HepG2 (cell line): ENCODE data around the gene KRTCAP2. TPM values are rescaled to one million over a fixed set of nuclear protein-coding genes. Genes with fewer than 3 reads are reported as not detected.

Experiments used
- ATAC-seq: fragments of 200-7000 bp; cut with Tn5 transposase; 3 replicates; pipeline ENCODE4 v1.9.1; 2020; ENCODE audit warnings: mild to moderate bottlenecking, moderate library complexity
- BruUV-seq: library from RNA; stranded (reverse); fragments of 400-500 nt; replicated peaks from 2 replicates; lab custom pipeline; 2021; lab: Mats Ljungman, UMichigan
- CTCF ChIA-PET: fragments of 300-600 bp; formaldehyde crosslinking; extraction: SDS; loops from one replicate; lab custom pipeline; 2021; ENCODE audit warnings: low total read pairs, inconsistent platforms, low intra/inter-chr PET ratio; lab: Yijun Ruan, JAX
- POLR2A ChIA-PET: fragments of 350-600 bp; sonication (Branson Sonifier 250); formaldehyde crosslinking; loops from one replicate; lab custom pipeline; 2020; ENCODE audit warnings: antibody characterized with exemption, inconsistent platforms; lab: Yijun Ruan, JAX
- DNase-seq: peaks from one replicate; pipeline ENCODE4 v3.0.0-alpha.2; 2015; ENCODE audit warnings: low spot score
- FAIRE-seq: peaks from 3 replicates; lab custom pipeline; 2011; peaks lifted over from hg19 to GRCh38; lab: Jason Lieb, UNC
- H2AFZ ChIP-seq: one replicate; pipeline ENCODE4 v1.6.1; 2011; ENCODE audit warnings: low read length, inconsistent platforms
- H3K27ac ChIP-seq: fragments of 300-600 bp; 3 replicates; pipeline ENCODE4 v1.8.0; 2011; ENCODE audit warnings: mixed run types, mild to moderate bottlenecking, mixed read lengths, low read length, inconsistent platforms; ENCODE audit not compliant: insufficient read depth; ENCODE audit errors: extremely low read length
- H3K27me3 ChIP-seq, 2 experiments: fragments of 200-600 bp in 1 of 2; 2 replicates in 1 of 2; 3 replicates in 1 of 2; pipeline versions ENCODE4 v1.6.0 to v1.8.0; 2011; ENCODE audit warnings: low read length in 2 of 2, mild to moderate bottlenecking in 2 of 2, moderate library complexity in 2 of 2, inconsistent platforms in 1 of 2; ENCODE audit not compliant: insufficient read depth in 2 of 2, control insufficient read depth in 1 of 2
- H3K36me3 ChIP-seq, 2 experiments: fragments of 200-600 bp in 1 of 2; replicated peaks in 1 of 2; 2 replicates in 1 of 2; 3 replicates in 1 of 2; pipeline versions ENCODE4 v1.5.1 to v1.8.0; 2011; ENCODE audit warnings: low read length in 2 of 2, inconsistent platforms in 1 of 2; ENCODE audit not compliant: insufficient read depth in 2 of 2, control insufficient read depth in 1 of 2
- H3K4me1 ChIP-seq: 2 replicates; pipeline ENCODE4 v1.5.1; 2012; ENCODE audit warnings: low read length, inconsistent platforms; ENCODE audit not compliant: insufficient read depth
- H3K4me2 ChIP-seq: 2 replicates; pipeline ENCODE4 v1.6.0; 2011; ENCODE audit warnings: low read depth, low read length, inconsistent platforms
- H3K4me3 ChIP-seq, 3 experiments: fragments of 200-600 bp in 1 of 3; sonication (generic), shearing (Covaris generic) in 1 of 3; replicated peaks in 1 of 3; 2 replicates each; pipeline ENCODE4 v1.5.1; 2011 to 2016; ENCODE audit warnings: low read length in 3 of 3, inconsistent platforms in 2 of 3, low read depth in 2 of 3, mild to moderate bottlenecking in 2 of 3, control low read depth in 1 of 3, mixed read lengths in 1 of 3; ENCODE audit not compliant: insufficient read depth in 1 of 3
- H3K79me2 ChIP-seq: one replicate; pipeline ENCODE4 v1.6.1; 2011; ENCODE audit warnings: low read length, inconsistent platforms; ENCODE audit not compliant: insufficient read depth
- H3K9ac ChIP-seq: 2 replicates; pipeline ENCODE4 v1.6.0; 2011; ENCODE audit warnings: mild to moderate bottlenecking, low read depth, low read length, inconsistent platforms; ENCODE audit not compliant: insufficient read depth
- H3K9me3 ChIP-seq: 2 replicates; pipeline ENCODE4 v1.5.1; 2012; ENCODE audit warnings: mild to moderate bottlenecking, low read length
- H4K20me1 ChIP-seq: 2 replicates; pipeline ENCODE4 v1.6.0; 2011; ENCODE audit warnings: inconsistent platforms, mild to moderate bottlenecking, low read length, moderate library complexity; ENCODE audit not compliant: insufficient read depth
- HIVEP1 ChIP-seq: sonication (generic); formaldehyde crosslinking; IDR thresholded peaks from 2 replicates; pipeline ENCODE4 v1.4.0; 2020; ENCODE audit warnings: mild to moderate bottlenecking, missing genetic modification reagents
- POGK ChIP-seq: sonication (generic); formaldehyde crosslinking; conservative IDR thresholded peaks from 2 replicates; pipeline ENCODE4 v1.8.0; 2022; ENCODE audit warnings: mild to moderate bottlenecking, moderate library complexity, missing genetic modification reagents
- RAD51 ChIP-seq: fragments of 450-650 bp; IDR thresholded peaks from 2 replicates; pipeline ENCODE4 v1.6.1; 2016; ENCODE audit warnings: borderline replicate concordance
- ZNF124 ChIP-seq: sonication (generic); formaldehyde crosslinking; IDR thresholded peaks from 2 replicates; pipeline ENCODE4 v1.4.0; 2020; ENCODE audit warnings: missing genetic modification reagents
- ZNF335 ChIP-seq: sonication (generic); formaldehyde crosslinking; IDR thresholded peaks from 2 replicates; pipeline ENCODE4 v1.4.0; 2020; ENCODE audit warnings: missing genetic modification reagents
- ZNF432 ChIP-seq: sonication (generic); formaldehyde crosslinking; IDR thresholded peaks from 2 replicates; pipeline ENCODE4 v1.5.0; 2020; ENCODE audit warnings: missing genetic modification reagents, mild to moderate bottlenecking, borderline replicate concordance
- ZNF503 ChIP-seq: sonication (generic); formaldehyde crosslinking; IDR thresholded peaks from 2 replicates; pipeline ENCODE4 v1.4.0; 2020; ENCODE audit warnings: missing genetic modification reagents
- ZNF646 ChIP-seq: sonication (generic); formaldehyde crosslinking; IDR thresholded peaks from 2 replicates; pipeline ENCODE4 v1.9.0; 2021; ENCODE audit warnings: mild to moderate bottlenecking, missing genetic modification reagents
- whole genome bisulfite sequencing: methylation state at CpG from one replicate; pipeline ENCODE4 v1.1.6; 2017; ENCODE audit warnings: low lambda C conversion rate; 5-methylcytosine and 5-hydroxymethylcytosine counted together
- in situ Hi-C: cut with HindIII; loops from 2 replicates; pipeline ENCODE4 v1.10.0; 2017; ENCODE audit warnings: low pct_unique_long_range_greater_than_20kb; ENCODE audit not compliant: extremely low pct_ligation_motif_present
- intact Hi-C: fragments of 100-400 bp; cut with micrococcal nuclease; formaldehyde crosslinking; loops from one replicate; pipeline ENCODE4 v1.10.0; 2022; ENCODE audit not compliant: unreplicated experiment
- polyA plus RNA-seq, 8 experiments: library from polyadenylated mRNA; depleted of rRNA in 3 of 8; stranded (reverse) in 7 of 8; unstranded in 1 of 8; fragments of >200 nt; fragmentation: Illumina TruSeq in 4 of 8; extraction: Trizol in 4 of 8; gene quantifications; 2 replicates each; pipeline versions ENCODE4 v1.2.1 to v1.2.3, GENCODE V29; 2011 to 2016; ENCODE audit warnings: low read depth in 4 of 8, missing spikeins in 1 of 8, mixed read lengths in 1 of 8; ENCODE audit not compliant: insufficient read depth in 1 of 8
- total RNA-seq, 5 experiments: library from RNA; depleted of rRNA; stranded (reverse); fragments of >200 nt; fragmentation: Illumina TruSeq; extraction: Trizol; gene quantifications; 2 replicates each; pipeline ENCODE4 v1.2.3, GENCODE V29; 2016; ENCODE audit warnings: low read depth in 1 of 5

The KRTCAP2 gene
- total and polyA plus RNA-seq, 2 of the 13 experiments (the other 11 are each of a cell fraction or from before 2014, with no cell fraction given) = 77.3 to 79.4 TPM

GRCh38 chr1:155127967-155128754, 44.9 kb downstream of the KRTCAP2 start (continued):
- 0 out of 2 replicates have a peak, but pooled peaks have one; percentile 8 for TF ChIP-seq ZNF503
- no peak for TF ChIP-seq ZNF432 (CRISPR knock-in tag)
- no peak for TF ChIP-seq HIVEP1 (CRISPR knock-in tag)
- 0 out of 2 replicates have a peak, but pooled peaks have one; percentile 25 for TF ChIP-seq ZNF124 (CRISPR knock-in tag)
- TF ChIP-seq RAD51 = no peak
- TF ChIP-seq ZNF335 (CRISPR knock-in tag) = peak; percentile 49; the same call in 1 of the 2 replicates

DNA sequence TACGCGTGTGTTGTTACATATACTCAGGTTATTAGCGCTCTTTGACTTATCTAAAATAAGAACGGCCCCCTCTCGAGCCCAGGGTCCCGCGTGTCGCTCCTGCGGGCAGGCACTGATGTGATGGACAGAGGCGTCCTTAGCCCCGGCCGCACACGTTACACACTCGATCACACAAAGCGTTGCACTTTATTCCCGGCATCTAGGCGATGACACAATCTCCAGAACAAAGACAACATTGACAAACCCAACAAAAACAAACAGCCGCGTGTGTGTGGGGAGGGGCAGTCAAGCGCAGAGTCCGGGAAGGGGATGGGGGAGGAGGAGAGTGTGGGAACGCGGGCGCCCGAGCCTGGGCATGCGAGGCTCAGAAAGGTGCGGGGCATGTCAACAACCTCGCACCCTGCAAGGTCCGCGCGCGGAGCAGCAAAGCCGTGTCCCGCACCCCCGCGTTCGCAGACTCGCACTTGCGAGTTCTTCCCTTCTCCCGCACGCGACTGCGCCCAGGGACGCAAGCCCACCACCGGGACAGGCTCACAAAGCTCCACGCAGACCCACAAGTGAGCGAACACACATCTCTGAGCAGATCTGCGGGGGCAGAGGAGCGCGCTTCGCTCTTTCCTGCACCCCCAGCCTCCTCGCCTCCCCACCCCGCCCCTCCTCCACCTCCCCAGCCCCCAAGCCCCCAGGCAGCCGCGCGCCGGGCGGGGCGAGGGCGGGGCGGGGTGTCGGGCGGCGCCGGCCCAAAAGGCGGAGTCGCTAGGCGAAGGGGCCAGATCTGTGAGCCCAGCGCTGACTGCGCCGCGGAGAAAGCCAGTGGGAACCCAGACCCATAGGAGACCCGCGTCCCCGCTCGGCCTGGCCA, 45.8 kb downstream of the KRTCAP2 start, which contains the start of gene EFNA1:
EFNA1 (plus strand) TSS at position 772 of the 862 bp plus-strand sequence. CDS start 102 bp downstream, outside the sequence.
- H3K4me1 ChIP-seq = peaks cover 46% of the 10 kb centered on the region
- WGBS = under 1% methylated on average over 32 of the region's 76 CpGs
- CTCF ChIA-PET = interaction anchor here (1.2 kb wide), 1 partner anchor 40 kb away, joined by 3 read pairs; no protein-coding TSS in a partner anchor
- no peaks in the 10 kb centered on the region; a peak in 1 of 5 replicates for H3K27me3 ChIP-seq
- H3K9ac ChIP-seq = peak within 1 kb of the TSS; percentile 99
- in situ Hi-C loops = loop anchor here (5.0 kb wide), 1 partner anchor 35 kb away; no protein-coding TSS in a partner anchor
- peak; percentile 99 for DNase-seq
- POLR2A ChIA-PET = interaction anchor here (0.8 to 6.4 kb wide), 23 partner anchors 10 to 196 kb away, joined by 3 to 144 read pairs (median 6); partner anchors contain the start of genes ADAM15, CKS1B, DPM3 and FDPS
- peak within 1 kb of the TSS; percentile 94 for H3K4me2 ChIP-seq
- peaks cover 30% of the 10 kb centered on the region for H4K20me1 ChIP-seq
- FAIRE-seq = peak; percentile 94
- H3K36me3 ChIP-seq = peaks cover 6 to 22% of the 10 kb centered on the region in 2 experiments; a peak in 4 of 5 replicates
- peak within 1 kb of the TSS; percentile 100 for H3K27ac ChIP-seq
- peaks cover 52% of the 10 kb centered on the region for H3K79me2 ChIP-seq
- H3K4me3 ChIP-seq = peak within 1 kb of the TSS; percentile 96 to 99 (median 99)
- intact Hi-C loops = loop anchor here (1.0 to 5.0 kb wide), 5 partner anchors 8 to 955 kb away; partner anchors contain the start of genes MEX3A and SLC50A1
- no TSS peak for BruUV-seq
- H3K9me3 ChIP-seq = no peaks in the 10 kb centered on the region
- no peak within 1 kb of the TSS for H2AFZ ChIP-seq
- ATAC-seq = peak; percentile 61
- TF ChIP-seq ZNF646 (CRISPR knock-in tag) = peak; percentile 97
- no peak for TF ChIP-seq POGK (CRISPR knock-in tag)
